ENCODE results near the gene TTLL5. TPM values are rescaled to one million over a fixed set of nuclear protein-coding genes. Genes with fewer than 3 reads are reported as not detected.

The TTLL5 gene
- total and polyA plus RNA-seq, 2 of the 13 experiments (the other 11 are each of a cell fraction or from before 2014, with no cell fraction given) = 11.8 to 18.8 TPM

- WGBS (ENCODE audit: low lambda C conversion rate) = 98% methylated on average over 4 of the region's 4 CpGs
- BruUV-seq (replicated peaks) = no TSS peak
- POLR2A ChIA-PET = no interaction called here
- no peaks in the 10 kb centered on the region for H3K79me2 ChIP-seq (ENCODE audit: insufficient read depth, low read length)
- no peak overlapping the region for H3K9ac ChIP-seq (ENCODE audit: insufficient read depth, low read depth, low read length)
- H2AFZ ChIP-seq (ENCODE audit: low read length) = no peak overlapping the region
- intact Hi-C loops (cut with micrococcal nuclease; ENCODE audit: unreplicated experiment) = no loop called here
- no peak overlapping the region for H3K4me3 ChIP-seq (replicated peaks in 1 of 3; ENCODE audit: insufficient read depth in 1 of 3, low read depth in 2 of 3, low read length in 3 of 3)
- CTCF ChIA-PET (ENCODE audit: low intra/inter-chr PET ratio, low total read pairs) = no interaction called here
- in situ Hi-C loops (cut with HindIII; ENCODE audit: extremely low pct_ligation_motif_present, low pct_unique_long_range_greater_than_20kb) = no loop called here
- H3K27ac ChIP-seq (ENCODE audit: extremely low read length, insufficient read depth, low read length) = no peak overlapping the region
- H3K36me3 ChIP-seq (replicated peaks in 1 of 2; ENCODE audit: control insufficient read depth in 1 of 2, insufficient read depth in 2 of 2, low read length in 2 of 2) = no peaks in the 10 kb centered on the region; a peak in 2 of 5 replicates
- FAIRE-seq = no peak
- H4K20me1 ChIP-seq (ENCODE audit: insufficient read depth, low read length) = no peaks in the 10 kb centered on the region
- H3K27me3 ChIP-seq (ENCODE audit: control insufficient read depth in 1 of 2, insufficient read depth in 2 of 2, low read length in 2 of 2) = no peaks in the 10 kb centered on the region
- no peaks in the 10 kb centered on the region for H3K9me3 ChIP-seq (ENCODE audit: low read length)
- no peak overlapping the region for H3K4me2 ChIP-seq (ENCODE audit: low read depth, low read length)
- TF ChIP-seq MBNL3 (CRISPR knock-in tag; conservative IDR thresholded peaks at IDR 0.05) (no peak), HOXA9 (CRISPR knock-in tag; IDR thresholded peaks at IDR 0.05; ENCODE audit: borderline replicate concordance) (no peak), ZHX1 (CRISPR knock-in tag; IDR thresholded peaks at IDR 0.05; ENCODE audit: low read depth) (no peak), WIZ (CRISPR knock-in tag; IDR thresholded peaks at IDR 0.05) (no peak), ZNF256 (CRISPR knock-in tag; conservative IDR thresholded peaks at IDR 0.05) (no peak), LBX2 (CRISPR knock-in tag; IDR thresholded peaks at IDR 0.05; ENCODE audit: borderline replicate concordance) (no peak), ZNF644 (CRISPR knock-in tag; IDR thresholded peaks at IDR 0.05; ENCODE audit: low read depth) (no peak), HNRNPL (IDR thresholded peaks at IDR 0.05; ENCODE audit: low read depth, low read length) (no peak), U2AF2 (IDR thresholded peaks at IDR 0.05; ENCODE audit: low read depth, low read length) (no peak), CC2D1A (CRISPR knock-in tag; IDR thresholded peaks at IDR 0.05) (no peak), TCF7L2 (IDR thresholded peaks at IDR 0.05; ENCODE audit: low read depth, low read length) (no peak), ZBTB7B (CRISPR knock-in tag; IDR thresholded peaks at IDR 0.05) (no peak), ZSCAN25 (CRISPR knock-in tag; IDR thresholded peaks at IDR 0.05) (no peak), ZNF282 (IDR thresholded peaks at IDR 0.05; ENCODE audit: partially characterized antibody) (no peak), THAP8 (CRISPR knock-in tag; IDR thresholded peaks at IDR 0.05; ENCODE audit: borderline replicate concordance) (no peak), NR2F6 (IDR thresholded peaks at IDR 0.05) (no peak), NR2F6 (CRISPR knock-in tag; IDR thresholded peaks at IDR 0.05) (no peak)
- TF ChIP-seq, protein P1, sequence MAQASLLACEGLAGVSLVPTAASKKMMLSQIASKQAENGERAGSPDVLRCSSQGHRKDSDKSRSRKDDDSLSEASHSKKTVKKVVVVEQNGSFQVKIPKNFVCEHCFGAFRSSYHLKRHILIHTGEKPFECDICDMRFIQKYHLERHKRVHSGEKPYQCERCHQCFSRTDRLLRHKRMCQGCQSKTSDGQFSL (CRISPR knock-in tag; IDR thresholded peaks at IDR 0.05) = no peak
- TF ChIP-seq, protein P2, sequence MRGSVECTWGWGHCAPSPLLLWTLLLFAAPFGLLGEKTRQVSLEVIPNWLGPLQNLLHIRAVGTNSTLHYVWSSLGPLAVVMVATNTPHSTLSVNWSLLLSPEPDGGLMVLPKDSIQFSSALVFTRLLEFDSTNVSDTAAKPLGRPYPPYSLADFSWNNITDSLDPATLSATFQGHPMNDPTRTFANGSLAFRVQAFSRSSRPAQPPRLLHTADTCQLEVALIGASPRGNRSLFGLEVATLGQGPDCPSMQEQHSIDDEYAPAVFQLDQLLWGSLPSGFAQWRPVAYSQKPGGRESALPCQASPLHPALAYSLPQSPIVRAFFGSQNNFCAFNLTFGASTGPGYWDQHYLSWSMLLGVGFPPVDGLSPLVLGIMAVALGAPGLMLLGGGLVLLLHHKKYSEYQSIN (CRISPR knock-in tag; IDR thresholded peaks at IDR 0.05; ENCODE audit: borderline replicate concordance) = no peak
- no peak for ATAC-seq
- H3K4me1 ChIP-seq (ENCODE audit: insufficient read depth, low read length) = no peaks in the 10 kb centered on the region
- no peak for DNase-seq (ENCODE audit: low spot score)
These were observed 184.2 kb downstream of the TTLL5 start for GRCh38 chr14:75845136-75845804.
